ENCODE measurements around the gene TFAP2B.

DNA sequence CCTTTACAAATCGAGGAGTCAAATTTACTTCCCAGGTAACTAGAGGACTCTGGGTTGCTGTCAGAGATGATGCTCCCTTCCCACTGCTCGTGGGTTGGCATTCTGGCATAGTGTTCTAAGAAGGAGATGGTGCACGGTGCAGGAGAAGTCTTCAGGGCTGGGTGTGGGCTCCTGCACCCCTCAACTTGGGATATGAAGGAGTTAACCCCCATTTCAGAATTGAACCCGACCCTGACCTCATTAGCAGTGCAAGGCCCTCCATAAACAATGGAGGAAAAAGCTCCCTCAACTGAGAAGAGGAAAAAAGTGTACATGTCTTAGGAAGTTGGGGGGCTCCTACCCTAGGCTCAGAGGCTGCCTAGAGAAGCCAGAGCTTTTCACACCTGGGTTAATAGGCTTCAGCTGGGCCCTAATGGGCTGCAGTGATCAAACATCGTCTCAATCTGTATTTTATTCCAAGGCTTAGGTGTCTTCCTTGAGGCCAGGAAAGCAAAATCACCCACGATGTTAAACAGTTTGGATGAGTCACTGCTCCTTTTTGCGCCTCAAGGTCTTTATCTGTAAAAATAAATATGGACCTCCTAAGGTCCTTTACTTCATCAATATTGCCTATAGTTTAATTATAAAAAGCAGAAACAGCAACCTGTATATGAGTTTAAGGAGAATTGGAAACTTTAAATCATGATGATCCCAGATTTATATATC is 29.4 kb downstream of the TFAP2B start:
- TF ChIP-seq CTCF (conservative IDR thresholded peaks at IDR 0.05 in 1 of 2, IDR thresholded peaks at IDR 0.05 in 1 of 2; ENCODE audit: extremely low read depth in 1 of 2, insufficient read depth in 1 of 2, low read depth in 1 of 2, low read length in 2 of 2) (no peak), EZH2 (IDR thresholded peaks at IDR 0.05; ENCODE audit: borderline replicate concordance, low read length) (peak; percentile 45)
